Smooth muscle cell of the coronary artery (primary cell): Measurements from ENCODE around the gene XRCC3. TPM values are rescaled to one million over a fixed set of nuclear protein-coding genes. Genes with fewer than 3 reads are reported as not detected.

ENCODE experiments used
- total RNA-seq: library from RNA; depleted of rRNA; stranded (reverse); fragments of >200 nt; gene quantifications from 2 replicates; pipeline ENCODE4 v1.2.3, GENCODE V29; 2014; ENCODE audit warnings: low replicate concordance

XRCC3 gene
- 2.0 and 5.0 TPM in 2 replicates for total RNA-seq

GRCh38 chr14:103715052-103716000 is at the start of gene XRCC3, which contains the start of gene ZFYVE21:
Gene XRCC3 (minus strand): TSS chr14:103715451. CDS start chr14:103711087, 4,364 bp downstream.
Gene ZFYVE21 (plus strand): TSS chr14:103715810. CDS start chr14:103715842, 32 bp downstream.

Other genes with a start within 250 kb of the XRCC3 start
- 12.8 and 48.9 TPM in 2 replicates for gene CKB, start 192.6 kb downstream of the XRCC3 start, total RNA-seq
- gene TRMT61A, start 186.3 kb downstream of the XRCC3 start, total RNA-seq, result 6.5 and 8.5 TPM in 2 replicates
- gene BAG5, start 152.8 kb downstream of the XRCC3 start, total RNA-seq, result 14.3 and 21.0 TPM in 2 replicates
- 2.8 and 16.3 TPM in 2 replicates for gene COA8, start 152.5 kb downstream of the XRCC3 start, total RNA-seq
- 225 and 262 TPM in 2 replicates for gene KLC1, start 86.2 kb downstream of the XRCC3 start, total RNA-seq
- 51.8 and 68.8 TPM in 2 replicates for gene ZFYVE21, start 359 bp upstream of the XRCC3 start, total RNA-seq
- 2.0 and 3.5 TPM in 2 replicates for gene PPP1R13B, start 132.1 kb upstream of the XRCC3 start, total RNA-seq
- gene TDRD9, start 213.0 kb upstream of the XRCC3 start, total RNA-seq, result 0.30 and 4.1 TPM in 2 replicates
- gene RD3L, start 227.1 kb upstream of the XRCC3 start, total RNA-seq, result not detected in 2 replicates